IMR-90 (cell line): Measurements from ENCODE around the gene MAFG. TPM values are rescaled to one million over a fixed set of nuclear protein-coding genes. Genes with fewer than 3 reads are reported as not detected.

Experiments
- ATAC-seq: fragments of 200-7000 bp; cut with Tn5 transposase; 2 replicates; pipeline ENCODE4 v1.9.1; 2020; ENCODE audit warnings: low read depth, mild to moderate bottlenecking, moderate library complexity
- Bru-seq: library from RNA; stranded (reverse); fragments of 400-500 nt; gene quantifications from one replicate; lab custom pipeline; 2021; lab: Mats Ljungman, UMichigan
- BruChase-seq, 2 experiments: library from RNA; stranded (reverse); fragments of 400-500 nt; gene quantifications; one replicate each; lab custom pipeline; 2021; lab: Mats Ljungman, UMichigan
- BruUV-seq: library from RNA; stranded (reverse); fragments of 400-500 nt; replicated peaks from 2 replicates; lab custom pipeline; 2021; lab: Mats Ljungman, UMichigan
- CTCF ChIA-PET: fragments of 300-600 bp; formaldehyde crosslinking; extraction: SDS; loops from one replicate; lab custom pipeline; 2021; ENCODE audit warnings: antibody characterized with exemption; lab: Yijun Ruan, JAX
- POLR2A ChIA-PET: fragments of 300-600 bp; sonication (Branson Sonifier 250); formaldehyde crosslinking; loops from one replicate; lab custom pipeline; 2022; ENCODE audit warnings: antibody characterized with exemption; ENCODE audit not compliant: unreplicated experiment; lab: Charles Lee
- DNase-seq: peaks from one replicate; pipeline ENCODE4 v3.0.0; 2013
- H2AFZ ChIP-seq: replicated peaks from 2 replicates; pipeline ENCODE3; 2013; ENCODE audit warnings: low read length, mild to moderate bottlenecking; ENCODE audit not compliant: poor library complexity
- H2AK5ac ChIP-seq: 2 replicates; pipeline ENCODE4 v1.6.1; 2013; ENCODE audit warnings: low read depth, low read length, inconsistent platforms
- H2AK9ac ChIP-seq: replicated peaks from 2 replicates; pipeline ENCODE3; 2013; ENCODE audit warnings: mild to moderate bottlenecking, low read depth, low read length, moderate library complexity; ENCODE audit not compliant: poor library complexity
- H2BK120ac ChIP-seq: 2 replicates; pipeline ENCODE4 v1.6.1; 2013; ENCODE audit warnings: low read depth, low read length, inconsistent platforms
- H2BK15ac ChIP-seq: 3 replicates; pipeline ENCODE4 v1.6.1; 2013; ENCODE audit warnings: low read depth, low read length, inconsistent platforms
- H2BK20ac ChIP-seq: 2 replicates; pipeline ENCODE4 v1.6.1; 2013; ENCODE audit warnings: low read depth, mild to moderate bottlenecking, inconsistent platforms, low read length, moderate library complexity
- H2BK5ac ChIP-seq: 2 replicates; pipeline ENCODE4 v1.6.1; 2013; ENCODE audit warnings: mild to moderate bottlenecking, low read depth, low read length, inconsistent platforms; ENCODE audit not compliant: poor library complexity, severe bottlenecking
- H3K14ac ChIP-seq: replicated peaks from 2 replicates; pipeline ENCODE4 v1.6.1; 2013; ENCODE audit warnings: low read depth, low read length, inconsistent platforms
- H3K18ac ChIP-seq: 2 replicates; pipeline ENCODE4 v1.6.1; 2013; ENCODE audit warnings: low read depth, low read length, control low read depth
- H3K23ac ChIP-seq: 2 replicates; pipeline ENCODE4 v1.6.1; 2013; ENCODE audit warnings: low read depth, low read length, inconsistent platforms
- H3K27ac ChIP-seq: 2 replicates; pipeline ENCODE4 v1.5.1; 2013; ENCODE audit warnings: mild to moderate bottlenecking, control low read depth, low read length; ENCODE audit not compliant: insufficient read depth
- H3K27me3 ChIP-seq: 2 replicates; pipeline ENCODE4 v1.6.1; 2013; ENCODE audit warnings: low read length; ENCODE audit not compliant: control insufficient read depth, insufficient read depth
- H3K36me3 ChIP-seq: 2 replicates; pipeline ENCODE4 v1.6.1; 2013; ENCODE audit warnings: low read length, mixed read lengths; ENCODE audit not compliant: control insufficient read depth, insufficient read depth
- H3K4ac ChIP-seq: 2 replicates; pipeline ENCODE4 v1.6.1; 2013; ENCODE audit warnings: low read depth, low read length, inconsistent platforms
- H3K4me1 ChIP-seq: 2 replicates; pipeline ENCODE4 v1.6.1; 2013; ENCODE audit warnings: low read length, mixed read lengths; ENCODE audit not compliant: control insufficient read depth, insufficient read depth
- H3K4me2 ChIP-seq: 2 replicates; pipeline ENCODE4 v1.6.1; 2013; ENCODE audit warnings: low read depth, mild to moderate bottlenecking, control low read depth, low read length, moderate library complexity
- H3K4me3 ChIP-seq: 2 replicates; pipeline ENCODE4 v1.5.1; 2013; ENCODE audit warnings: low read depth, mild to moderate bottlenecking, control low read depth, low read length, moderate library complexity; ENCODE audit not compliant: insufficient read depth
- H3K56ac ChIP-seq: 2 replicates; pipeline ENCODE4 v1.6.1; 2013; ENCODE audit warnings: low read length, inconsistent platforms; ENCODE audit not compliant: insufficient read depth; ENCODE audit errors: extremely low read depth
- H3K79me1 ChIP-seq, 2 experiments: 2 replicates each; pipeline ENCODE4 v1.6.1; 2013; ENCODE audit warnings: low read length in 2 of 2, inconsistent platforms in 1 of 2, low read depth in 1 of 2
- H3K9ac ChIP-seq: 2 replicates; pipeline ENCODE4 v1.6.1; 2013; ENCODE audit warnings: low read depth, low read length, control low read depth
- H3K9me1 ChIP-seq: 2 replicates; pipeline ENCODE4 v1.6.1; 2013; ENCODE audit warnings: low read length, inconsistent platforms; ENCODE audit not compliant: insufficient read depth
- H3K9me3 ChIP-seq: 2 replicates; pipeline ENCODE4 v1.6.1; 2013; ENCODE audit warnings: low read length; ENCODE audit not compliant: control insufficient read depth, insufficient read depth
- H4K20me1 ChIP-seq: 2 replicates; pipeline ENCODE4 v1.6.1; 2013; ENCODE audit warnings: low read length, inconsistent platforms; ENCODE audit not compliant: insufficient read depth
- H4K5ac ChIP-seq: 2 replicates; pipeline ENCODE4 v1.6.1; 2013; ENCODE audit warnings: mild to moderate bottlenecking, low read depth, low read length, control low read depth
- H4K8ac ChIP-seq, 2 experiments: 2 replicates each; pipeline ENCODE4 v1.6.1; 2013; ENCODE audit warnings: low read depth in 2 of 2, low read length in 2 of 2, control low read depth in 1 of 2, inconsistent platforms in 1 of 2
- H4K91ac ChIP-seq: 2 replicates; pipeline ENCODE4 v1.6.1; 2013; ENCODE audit warnings: low read depth, low read length, inconsistent platforms; ENCODE audit not compliant: insufficient read depth
- BHLHE40 ChIP-seq: fragments of 150-350 bp; IDR thresholded peaks from 2 replicates; pipeline ENCODE4 v1.6.1; 2016; ENCODE audit warnings: mild to moderate bottlenecking, low read depth, low read length
- CEBPB ChIP-seq: IDR thresholded peaks from 2 replicates; pipeline ENCODE4 v1.6.1; 2012; ENCODE audit warnings: low read depth, low read length, improper control_type of control experiment
- MAFK ChIP-seq: IDR thresholded peaks from 2 replicates; pipeline ENCODE4 v1.6.1; 2012; ENCODE audit warnings: low read depth, low read length, improper control_type of control experiment
- MAZ ChIP-seq: IDR thresholded peaks from 2 replicates; pipeline ENCODE4 v1.6.1; 2012; ENCODE audit warnings: low read depth, mild to moderate bottlenecking, low read length, improper control_type of control experiment, moderate library complexity, borderline replicate concordance
- NFE2L2 ChIP-seq: fragments of 150-350 bp; IDR thresholded peaks from 2 replicates; pipeline ENCODE4 v1.6.1; 2016; ENCODE audit warnings: low read depth, mild to moderate bottlenecking, low read length
- POLR2A ChIP-seq: IDR thresholded peaks from 2 replicates; pipeline ENCODE4 v1.6.1; 2012; ENCODE audit warnings: mild to moderate bottlenecking, low read depth, low read length
- RAD21 ChIP-seq: IDR thresholded peaks from 2 replicates; pipeline ENCODE4 v1.6.1; 2012; ENCODE audit warnings: low read length, improper control_type of control experiment
- SMC3 ChIP-seq: fragments of 150-350 bp; IDR thresholded peaks from 2 replicates; pipeline ENCODE4 v1.6.1; 2016; ENCODE audit warnings: low read depth, mild to moderate bottlenecking, antibody characterized with exemption, low read length, moderate library complexity
- WGBS, 2 experiments: methylation state at CpG; one replicate each; pipeline versions ENCODE4 v1.1.5 to v1.1.7; 2013; ENCODE audit warnings: missing lambda C conversion rate in 2 of 2; ENCODE audit not compliant: insufficient read length in 1 of 2; ENCODE audit errors: extremely low coverage in 2 of 2; 5-methylcytosine and 5-hydroxymethylcytosine counted together
- dilution Hi-C: fragments of 300-500 bp; cut with HindIII; formaldehyde crosslinking; loops from one replicate; pipeline ENCODE4 v1.14.3; 2018; ENCODE audit warnings: low sequenced_read_pairs; ENCODE audit not compliant: unreplicated experiment
- in situ Hi-C: fragments of 300-500 bp; cut with MboI; formaldehyde crosslinking; loops from 3 replicates; pipeline ENCODE4 v1.14.3; 2019; ENCODE audit warnings: low sequenced_read_pairs, inconsistent platforms, mixed read lengths
- intact Hi-C: fragments of 100-400 bp; cut with micrococcal nuclease; formaldehyde crosslinking; loops from 2 replicates; pipeline ENCODE4 v1.10.0; 2022
- long read RNA-seq: library from polyadenylated mRNA; unstranded; transcript quantifications from one replicate; pipeline ENCODE4 v2.0.0, GENCODE V29; 2021; ENCODE audit not compliant: unreplicated experiment
- polyA plus RNA-seq, 3 experiments: library from polyadenylated mRNA; depleted of rRNA; stranded (reverse); fragments of >200 nt; gene quantifications; 2 replicates each; pipeline ENCODE4 v1.2.3, GENCODE V29; 2012; ENCODE audit warnings: low replicate concordance in 1 of 3
- total RNA-seq: library from RNA; depleted of rRNA; stranded (reverse); fragments of >200 nt; gene quantifications from 2 replicates; pipeline ENCODE4 v1.2.3, GENCODE V29; 2012; rRNA removed
- TF ChIP-seq, protein P1 (sequence below): fragments of 150-350 bp; IDR thresholded peaks from 2 replicates; pipeline ENCODE4 v1.6.1; 2016; ENCODE audit warnings: low read depth, mild to moderate bottlenecking, low read length, moderate library complexity, borderline replicate concordance
- TF ChIP-seq, protein P2 (sequence below): conservative IDR thresholded peaks from 2 replicates; pipeline ENCODE4 v1.5.1; 2012; ENCODE audit warnings: mild to moderate bottlenecking, low read depth, low read length, improper control_type of control experiment

MAFG gene
- total RNA-seq: 6.1 and 6.4 TPM in 2 replicates
- polyA plus RNA-seq (2012; rRNA removed): 14.3 and 15.4 TPM in 2 replicates
- polyA plus RNA-seq (2012; cell fraction: cytosol; rRNA removed): 12.4 and 15.1 TPM in 2 replicates
- 82.7 and 90.6 TPM in 2 replicates for polyA plus RNA-seq (2012; cell fraction: nucleus; rRNA removed; ENCODE audit: low replicate concordance)
- Bru-seq, nascent RNA: percentile 81 among the genes with signal in this experiment
- BruChase-seq, experiment 1, labeled RNA remaining after a 6-hour chase: percentile 81 among the genes with signal in this experiment
- percentile 95 among the genes with signal in this experiment for BruChase-seq, experiment 2, labeled RNA remaining after a 2-hour chase
- long read RNA-seq, full-length matches to known transcripts: 28 of 33 reads
- long read RNA-seq, partial matches to known transcripts: 0 of 33 reads
- long read RNA-seq, other reads (novel, unspliced or antisense): 5 of 33 reads

DNA sequence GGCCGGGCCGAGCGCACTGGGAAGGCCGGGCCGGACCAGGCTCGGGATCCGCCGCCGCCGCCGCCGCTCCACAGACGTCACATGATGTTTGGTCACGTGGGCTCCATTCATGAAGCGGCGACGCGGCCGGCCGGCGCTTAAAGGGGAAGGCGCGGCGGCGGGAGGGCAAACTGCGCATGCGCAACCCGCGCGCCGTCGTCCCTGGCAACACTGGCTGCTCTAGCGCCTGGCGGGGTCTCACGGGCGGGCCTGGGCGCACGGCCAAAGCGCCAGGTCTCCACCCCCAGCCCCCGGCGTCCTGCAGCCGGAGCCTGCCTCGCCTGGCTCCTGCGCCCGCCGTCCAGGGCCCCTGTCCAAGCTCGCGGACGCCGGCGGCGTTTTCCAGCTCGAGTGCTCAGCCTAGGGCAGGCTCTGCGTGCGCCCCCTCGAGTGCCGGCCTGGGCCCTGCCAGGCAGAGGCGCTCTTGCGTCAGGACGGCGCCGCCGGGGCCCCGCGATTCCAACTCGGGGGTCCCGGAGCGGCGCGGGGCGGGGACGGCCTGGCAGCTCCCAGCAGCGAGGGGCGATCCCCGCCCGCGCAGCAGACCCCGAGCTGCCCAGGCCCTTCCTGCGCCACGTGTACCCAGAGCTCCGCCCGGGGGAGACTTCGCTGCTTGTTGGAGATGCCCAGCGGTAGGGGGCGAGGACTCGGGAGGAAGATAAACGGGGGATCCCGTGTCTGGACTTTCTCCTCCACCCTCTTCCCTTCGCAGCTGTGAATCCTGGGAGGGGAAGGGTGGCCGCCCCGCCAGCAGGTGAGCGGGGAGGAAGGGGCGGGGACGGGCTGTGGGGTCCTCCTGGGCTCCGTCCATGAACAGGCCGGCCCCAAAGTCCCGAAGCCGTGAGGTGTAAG is at the start of gene MAFG:
TSS of gene MAFG (minus strand) at position 83 of the 891 bp plus-strand sequence. CDS start 4,550 bp downstream, outside the sequence.
- Histone ChIP-seq H2AK5ac (peak within 1 kb of the TSS; percentile 79), H3K14ac (peak within 1 kb of the TSS; percentile 65), H3K4ac (peak within 1 kb of the TSS; percentile 77), H2BK15ac (no peak within 1 kb of the TSS; the same call in 2 of the 3 replicates), H4K5ac (peak within 1 kb of the TSS; percentile 44), H3K79me1 (peaks cover 17 to 48% of the 10 kb centered on the region in 2 experiments; a peak in 3 of 4 replicates), H3K56ac (peak within 1 kb of the TSS; percentile 41), H3K4me2 (peak within 1 kb of the TSS; percentile 78), H3K27me3 (no peaks in the 10 kb centered on the region), H2AFZ (peak within 1 kb of the TSS; percentile 92), H4K91ac (peak within 1 kb of the TSS; percentile 66), H3K18ac (no peak within 1 kb of the TSS; the same call in 1 of the 2 replicates), H4K20me1 (peaks cover 44% of the 10 kb centered on the region), H2BK120ac (peak within 1 kb of the TSS; percentile 1; the same call in 1 of the 2 replicates), H3K9me1 (peaks cover 17% of the 10 kb centered on the region), H3K23ac (peak within 1 kb of the TSS; percentile 72), H3K27ac (peak within 1 kb of the TSS; percentile 79), H3K9ac (peak within 1 kb of the TSS; percentile 62), H3K9me3 (no peaks in the 10 kb centered on the region), H2BK5ac (peak within 1 kb of the TSS; percentile 71), H3K4me3 (peak within 1 kb of the TSS; percentile 65), H3K36me3 (peaks cover 4% of the 10 kb centered on the region; the same call in 1 of the 2 replicates), H4K8ac (peak within 1 kb of the TSS; percentile 76 to 77; a peak in 3 of 4 replicates), H2AK9ac (peak within 1 kb of the TSS; percentile 99), H2BK20ac (no peak within 1 kb of the TSS), H3K4me1 (peaks cover 26% of the 10 kb centered on the region)
- ChIA-PET CTCF (interaction anchor here (0.9 to 1.3 kb wide), 2 partner anchors 32 to 92 kb away, joined by 3 read pairs; no protein-coding TSS in a partner anchor), POLR2A (no interaction called here)
- dilution Hi-C loops: no loop called here
- no TSS peak for BruUV-seq
- DNase-seq (peak; percentile 90), ATAC-seq (peak; percentile 50)
- WGBS, 2 experiments: 1% methylated on average over 63 of the region's 98 CpGs; no CpG with 5 or more reads in 1 of the 2 experiments
- in situ Hi-C loops: no loop called here
- intact Hi-C loops: no loop called here
- no peak for TF ChIP-seq MAFK
- no peak for TF ChIP-seq NFE2L2
- no peak for TF ChIP-seq SMC3
- no peak; the same call in 1 of the 2 replicates for TF ChIP-seq POLR2A
- no peak for TF ChIP-seq MAZ
- peak; percentile 28; the same call in 1 of the 2 replicates for TF ChIP-seq RAD21
- TF ChIP-seq, protein P1, sequence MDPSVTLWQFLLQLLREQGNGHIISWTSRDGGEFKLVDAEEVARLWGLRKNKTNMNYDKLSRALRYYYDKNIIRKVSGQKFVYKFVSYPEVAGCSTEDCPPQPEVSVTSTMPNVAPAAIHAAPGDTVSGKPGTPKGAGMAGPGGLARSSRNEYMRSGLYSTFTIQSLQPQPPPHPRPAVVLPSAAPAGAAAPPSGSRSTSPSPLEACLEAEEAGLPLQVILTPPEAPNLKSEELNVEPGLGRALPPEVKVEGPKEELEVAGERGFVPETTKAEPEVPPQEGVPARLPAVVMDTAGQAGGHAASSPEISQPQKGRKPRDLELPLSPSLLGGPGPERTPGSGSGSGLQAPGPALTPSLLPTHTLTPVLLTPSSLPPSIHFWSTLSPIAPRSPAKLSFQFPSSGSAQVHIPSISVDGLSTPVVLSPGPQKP: no peak
- peak; percentile 28; the same call in 1 of the 2 replicates for TF ChIP-seq CEBPB
- peak; percentile 26; the same call in 1 of the 2 replicates for TF ChIP-seq BHLHE40
- TF ChIP-seq, protein P2, sequence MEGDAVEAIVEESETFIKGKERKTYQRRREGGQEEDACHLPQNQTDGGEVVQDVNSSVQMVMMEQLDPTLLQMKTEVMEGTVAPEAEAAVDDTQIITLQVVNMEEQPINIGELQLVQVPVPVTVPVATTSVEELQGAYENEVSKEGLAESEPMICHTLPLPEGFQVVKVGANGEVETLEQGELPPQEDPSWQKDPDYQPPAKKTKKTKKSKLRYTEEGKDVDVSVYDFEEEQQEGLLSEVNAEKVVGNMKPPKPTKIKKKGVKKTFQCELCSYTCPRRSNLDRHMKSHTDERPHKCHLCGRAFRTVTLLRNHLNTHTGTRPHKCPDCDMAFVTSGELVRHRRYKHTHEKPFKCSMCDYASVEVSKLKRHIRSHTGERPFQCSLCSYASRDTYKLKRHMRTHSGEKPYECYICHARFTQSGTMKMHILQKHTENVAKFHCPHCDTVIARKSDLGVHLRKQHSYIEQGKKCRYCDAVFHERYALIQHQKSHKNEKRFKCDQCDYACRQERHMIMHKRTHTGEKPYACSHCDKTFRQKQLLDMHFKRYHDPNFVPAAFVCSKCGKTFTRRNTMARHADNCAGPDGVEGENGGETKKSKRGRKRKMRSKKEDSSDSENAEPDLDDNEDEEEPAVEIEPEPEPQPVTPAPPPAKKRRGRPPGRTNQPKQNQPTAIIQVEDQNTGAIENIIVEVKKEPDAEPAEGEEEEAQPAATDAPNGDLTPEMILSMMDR: peak; percentile 45
